Neural progenitor cell (in vitro differentiated cells): ENCODE measurements around the gene EYS. TPM values are rescaled to one million over a fixed set of nuclear protein-coding genes. Genes with fewer than 3 reads are reported as not detected.

Source experiments
- DNase-seq: peaks from one replicate; pipeline ENCODE4 v3.0.0-alpha.2; 2016; ENCODE audit warnings: low spot score
- H2AFZ ChIP-seq: fragments of 200-600 bp; sonication (generic); replicated peaks from 2 replicates; pipeline ENCODE4 v1.6.1; 2016; ENCODE audit warnings: antibody characterized with exemption
- H3F3A ChIP-seq: fragments of 200-600 bp; sonication (generic); 2 replicates; pipeline ENCODE4 v1.6.1; 2016; ENCODE audit warnings: antibody characterized with exemption, low read depth
- H3K27ac ChIP-seq: fragments of 200-600 bp; sonication (generic); 2 replicates; pipeline ENCODE4 v1.5.1; 2016; ENCODE audit warnings: mild to moderate bottlenecking
- H3K27me3 ChIP-seq: fragments of 200-600 bp; sonication (generic); 2 replicates; pipeline ENCODE4 v1.6.1; 2016; ENCODE audit warnings: mild to moderate bottlenecking, moderate library complexity
- H3K36me3 ChIP-seq: fragments of 200-600 bp; sonication (generic); 2 replicates; pipeline ENCODE4 v1.5.1; 2016
- H3K4me1 ChIP-seq: fragments of 200-600 bp; sonication (generic); 2 replicates; pipeline ENCODE4 v1.6.1; 2016; ENCODE audit warnings: mixed run types
- H3K4me2 ChIP-seq: fragments of 200-600 bp; sonication (generic); 2 replicates; pipeline ENCODE4 v1.6.1; 2016
- H3K4me3 ChIP-seq: fragments of 200-600 bp; sonication (generic); 2 replicates; pipeline ENCODE4 v1.5.1; 2016
- H3K79me2 ChIP-seq: fragments of 200-600 bp; sonication (generic); 2 replicates; pipeline ENCODE4 v1.6.1; 2016; ENCODE audit warnings: low read depth
- H3K9ac ChIP-seq: fragments of 200-600 bp; sonication (generic); 2 replicates; pipeline ENCODE4 v1.6.1; 2016
- H3K9me3 ChIP-seq: fragments of 200-600 bp; sonication (generic); 2 replicates; pipeline ENCODE4 v1.5.1; 2016; ENCODE audit warnings: low read depth
- H4K20me1 ChIP-seq: fragments of 200-600 bp; sonication (generic); 2 replicates; pipeline ENCODE4 v1.6.1; 2016; ENCODE audit warnings: low read depth
- H3K27ac Mint-ChIP-seq: 3 replicates; pipeline ENCODE4 v1.8.0; 2021; ENCODE audit warnings: mixed read lengths
- H3K27me3 Mint-ChIP-seq: 2 replicates; pipeline ENCODE4 v1.8.0; 2022; ENCODE audit warnings: low read depth, mild to moderate bottlenecking, inconsistent platforms, moderate library complexity, mixed read lengths; ENCODE audit not compliant: insufficient read depth
- H3K36me3 Mint-ChIP-seq: 3 replicates; pipeline ENCODE4 v1.8.0; 2021; ENCODE audit warnings: mixed read lengths
- H3K4me1 Mint-ChIP-seq: 3 replicates; pipeline ENCODE4 v1.8.0; 2021; ENCODE audit warnings: mixed read lengths
- H3K4me3 Mint-ChIP-seq: 3 replicates; pipeline ENCODE4 v1.8.0; 2021; ENCODE audit warnings: mild to moderate bottlenecking, moderate library complexity, mixed read lengths
- H3K9me3 Mint-ChIP-seq: 3 replicates; pipeline ENCODE4 v1.8.0; 2020; ENCODE audit warnings: mixed read lengths
- CTCF ChIP-seq: fragments of 200-600 bp; sonication (generic); IDR thresholded peaks from 2 replicates; pipeline ENCODE4 v1.5.1; 2017; ENCODE audit warnings: antibody characterized with exemption, mild to moderate bottlenecking
- EZH2 ChIP-seq: fragments of 200-600 bp; sonication (generic); IDR thresholded peaks from 2 replicates; pipeline ENCODE4 v1.6.1; 2017; ENCODE audit warnings: antibody characterized with exemption, mild to moderate bottlenecking, moderate library complexity
- EZH2phosphoT487 ChIP-seq: fragments of 200-600 bp; sonication (generic); IDR thresholded peaks from 2 replicates; pipeline ENCODE4 v1.6.1; 2017; ENCODE audit warnings: antibody characterized with exemption
- total RNA-seq: library from RNA; depleted of rRNA; stranded (reverse); fragments of >200 nt; gene quantifications from 2 replicates; pipeline ENCODE4 v1.2.3, GENCODE V29; 2015; ENCODE audit warnings: low replicate concordance

EYS gene
- total RNA-seq, 1 donor from 2014 or later: not detected

DNA sequence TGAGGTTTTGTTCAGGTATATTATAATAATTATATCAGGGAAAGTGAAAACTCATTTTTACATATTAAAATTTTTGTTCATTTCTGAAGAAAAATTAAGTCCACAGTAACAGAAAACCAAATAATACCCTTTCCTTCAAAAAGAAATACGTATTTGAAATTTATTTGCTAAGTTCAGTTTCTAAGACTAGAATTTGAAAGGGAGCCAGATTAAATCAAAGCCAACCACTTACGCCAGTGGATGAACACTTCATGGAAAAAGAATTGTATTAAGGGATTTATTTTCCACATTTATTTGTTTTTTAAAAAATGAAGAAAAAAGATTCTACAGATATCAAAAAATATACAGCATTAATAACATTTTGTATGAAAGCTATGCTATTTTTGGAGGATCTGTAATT lies 654.4 kb downstream of the EYS start:
- no peak overlapping the region for H3K4me2 ChIP-seq
- TF ChIP-seq CTCF (no peak), EZH2 (no peak), EZH2phosphoT487 (no peak)
- H3K9me3 ChIP-seq: no peaks in the 10 kb centered on the region
- H3K27ac Mint-ChIP-seq: no peak overlapping the region
- no peak overlapping the region for H3K9ac ChIP-seq
- no peak overlapping the region for H3K4me3 Mint-ChIP-seq
- no peaks in the 10 kb centered on the region for H4K20me1 ChIP-seq
- no peak for DNase-seq
- no peaks in the 10 kb centered on the region for H3K4me1 ChIP-seq
- H3K27me3 ChIP-seq: no peaks in the 10 kb centered on the region
- H3F3A ChIP-seq: no peaks in the 10 kb centered on the region
- no peak overlapping the region for H3K27ac ChIP-seq
- H3K4me1 Mint-ChIP-seq: no peaks in the 10 kb centered on the region
- H3K27me3 Mint-ChIP-seq: no peaks in the 10 kb centered on the region
- no peaks in the 10 kb centered on the region for H3K36me3 Mint-ChIP-seq
- H3K4me3 ChIP-seq: no peak overlapping the region
- H3K36me3 ChIP-seq: no peaks in the 10 kb centered on the region
- H3K9me3 Mint-ChIP-seq: no peaks in the 10 kb centered on the region
- H2AFZ ChIP-seq: no peak overlapping the region
- H3K79me2 ChIP-seq: no peaks in the 10 kb centered on the region

DNA sequence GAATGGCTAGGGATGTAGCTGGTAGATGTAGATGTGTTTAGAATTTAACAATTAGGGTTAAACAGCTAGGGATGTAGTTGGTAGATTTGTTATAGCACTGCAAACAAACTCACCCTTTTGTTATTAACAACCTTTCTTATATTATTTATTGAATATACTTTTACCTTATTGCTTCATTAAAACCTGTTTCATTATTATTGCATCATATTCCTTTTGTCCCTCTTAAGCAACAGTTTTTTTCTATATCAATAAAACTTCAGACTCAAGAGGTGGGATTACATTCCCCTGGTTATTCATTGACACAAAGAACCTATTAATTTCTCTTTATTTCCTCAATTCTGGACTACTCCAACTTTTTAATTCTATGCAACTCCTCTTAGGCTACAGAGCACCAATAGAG lies 661.2 kb downstream of the EYS start:
- H3K4me2 ChIP-seq: no peak overlapping the region
- no peaks in the 10 kb centered on the region for H3K4me1 ChIP-seq
- no peaks in the 10 kb centered on the region for H3F3A ChIP-seq
- no peak overlapping the region for H3K9ac ChIP-seq
- H3K27me3 ChIP-seq: no peaks in the 10 kb centered on the region
- no peak overlapping the region for H3K4me3 ChIP-seq
- Mint-ChIP-seq H3K27me3 (no peaks in the 10 kb centered on the region), H3K27ac (no peak overlapping the region), H3K4me1 (no peaks in the 10 kb centered on the region), H3K4me3 (no peak overlapping the region), H3K9me3 (no peaks in the 10 kb centered on the region), H3K36me3 (no peaks in the 10 kb centered on the region)
- H4K20me1 ChIP-seq: no peaks in the 10 kb centered on the region
- no peak overlapping the region for H2AFZ ChIP-seq
- H3K36me3 ChIP-seq: no peaks in the 10 kb centered on the region
- no peaks in the 10 kb centered on the region for H3K79me2 ChIP-seq
- TF ChIP-seq CTCF (no peak), EZH2phosphoT487 (no peak), EZH2 (no peak)
- H3K9me3 ChIP-seq: no peaks in the 10 kb centered on the region
- no peak for DNase-seq
- no peak overlapping the region for H3K27ac ChIP-seq

GRCh38 chr6:65014006-65014405 lies 693.0 kb downstream of the EYS start:
- Mint-ChIP-seq H3K36me3 (no peaks in the 10 kb centered on the region), H3K9me3 (peaks cover 4% of the 10 kb centered on the region), H3K27me3 (no peaks in the 10 kb centered on the region), H3K4me3 (no peak overlapping the region), H3K27ac (no peak overlapping the region), H3K4me1 (no peaks in the 10 kb centered on the region)
- Histone ChIP-seq H3K36me3 (no peaks in the 10 kb centered on the region), H4K20me1 (no peaks in the 10 kb centered on the region), H3F3A (no peaks in the 10 kb centered on the region), H3K9me3 (no peaks in the 10 kb centered on the region), H3K27ac (no peak overlapping the region), H3K9ac (no peak overlapping the region), H3K79me2 (no peaks in the 10 kb centered on the region), H3K4me3 (no peak overlapping the region), H3K4me2 (no peak overlapping the region), H3K4me1 (no peaks in the 10 kb centered on the region), H3K27me3 (no peaks in the 10 kb centered on the region), H2AFZ (no peak overlapping the region)
- DNase-seq: no peak
- no peak for TF ChIP-seq EZH2phosphoT487
- TF ChIP-seq CTCF: no peak
- no peak for TF ChIP-seq EZH2

- H3K4me1 Mint-ChIP-seq: no peaks in the 10 kb centered on the region
- H3K4me3 Mint-ChIP-seq: no peak overlapping the region
- no peaks in the 10 kb centered on the region for H3K9me3 ChIP-seq
- no peaks in the 10 kb centered on the region for H4K20me1 ChIP-seq
- peaks cover 10% of the 10 kb centered on the region for H3K27me3 Mint-ChIP-seq
- no peak overlapping the region for H2AFZ ChIP-seq
- H3K4me3 ChIP-seq: no peak overlapping the region
- no peaks in the 10 kb centered on the region for H3K36me3 ChIP-seq
- peaks cover 4% of the 10 kb centered on the region for H3K9me3 Mint-ChIP-seq
- no peak overlapping the region for H3K9ac ChIP-seq
- H3K27ac ChIP-seq: no peak overlapping the region
- H3K4me1 ChIP-seq: no peaks in the 10 kb centered on the region
- DNase-seq: no peak
- no peak overlapping the region for H3K4me2 ChIP-seq
- TF ChIP-seq CTCF (no peak), EZH2phosphoT487 (no peak), EZH2 (no peak)
- no peaks in the 10 kb centered on the region for H3K36me3 Mint-ChIP-seq
- H3K27me3 ChIP-seq: no peaks in the 10 kb centered on the region
- no peak overlapping the region for H3K27ac Mint-ChIP-seq
- no peaks in the 10 kb centered on the region for H3F3A ChIP-seq
- H3K79me2 ChIP-seq: no peaks in the 10 kb centered on the region
Measured at GRCh38 chr6:65006788-65007187, 700.2 kb downstream of the EYS start.
